ENCODE data around the gene PUS1. TPM values are rescaled to one million over a fixed set of nuclear protein-coding genes. Genes with fewer than 3 reads are reported as not detected.

PUS1 gene
- total RNA-seq, 1 donor from 2014 or later = 28.1 TPM

DNA sequence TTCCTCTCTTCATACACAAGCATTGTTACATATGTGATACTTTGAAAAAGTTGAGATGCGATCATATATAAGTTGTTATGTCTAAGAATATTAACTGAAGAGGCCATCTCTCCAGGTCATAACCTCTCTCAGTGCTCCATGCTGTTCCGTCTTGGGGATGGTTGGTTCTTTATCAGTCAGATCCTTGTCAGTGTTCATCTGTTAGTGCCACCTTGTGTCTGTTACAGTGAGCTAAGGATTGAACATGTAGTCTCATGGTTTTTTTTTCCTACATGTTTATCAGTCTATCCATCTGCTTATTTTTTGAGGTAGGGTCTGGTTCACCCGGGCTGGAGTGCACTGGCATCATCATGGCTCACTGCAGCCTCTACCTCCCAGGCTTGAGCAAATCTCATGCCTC, 51.2 kb downstream of the PUS1 start:
- Mint-ChIP-seq H3K4me3 (ENCODE audit: unreplicated experiment) (no peak overlapping the region), H3K4me1 (ENCODE audit: low read depth, unreplicated experiment) (peaks cover 5% of the 10 kb centered on the region), H3K27ac (ENCODE audit: unreplicated experiment) (no peak overlapping the region), H3K9me3 (ENCODE audit: unreplicated experiment) (peaks cover 1% of the 10 kb centered on the region), H3K27me3 (ENCODE audit: unreplicated experiment) (no peaks in the 10 kb centered on the region), H3K36me3 (ENCODE audit: unreplicated experiment) (no peaks in the 10 kb centered on the region)
- TF ChIP-seq, protein P1, sequence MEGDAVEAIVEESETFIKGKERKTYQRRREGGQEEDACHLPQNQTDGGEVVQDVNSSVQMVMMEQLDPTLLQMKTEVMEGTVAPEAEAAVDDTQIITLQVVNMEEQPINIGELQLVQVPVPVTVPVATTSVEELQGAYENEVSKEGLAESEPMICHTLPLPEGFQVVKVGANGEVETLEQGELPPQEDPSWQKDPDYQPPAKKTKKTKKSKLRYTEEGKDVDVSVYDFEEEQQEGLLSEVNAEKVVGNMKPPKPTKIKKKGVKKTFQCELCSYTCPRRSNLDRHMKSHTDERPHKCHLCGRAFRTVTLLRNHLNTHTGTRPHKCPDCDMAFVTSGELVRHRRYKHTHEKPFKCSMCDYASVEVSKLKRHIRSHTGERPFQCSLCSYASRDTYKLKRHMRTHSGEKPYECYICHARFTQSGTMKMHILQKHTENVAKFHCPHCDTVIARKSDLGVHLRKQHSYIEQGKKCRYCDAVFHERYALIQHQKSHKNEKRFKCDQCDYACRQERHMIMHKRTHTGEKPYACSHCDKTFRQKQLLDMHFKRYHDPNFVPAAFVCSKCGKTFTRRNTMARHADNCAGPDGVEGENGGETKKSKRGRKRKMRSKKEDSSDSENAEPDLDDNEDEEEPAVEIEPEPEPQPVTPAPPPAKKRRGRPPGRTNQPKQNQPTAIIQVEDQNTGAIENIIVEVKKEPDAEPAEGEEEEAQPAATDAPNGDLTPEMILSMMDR (IDR thresholded peaks at IDR 0.05; ENCODE audit: partially characterized antibody, unreplicated experiment) = no peak
- DNase-seq = no peak

DNA sequence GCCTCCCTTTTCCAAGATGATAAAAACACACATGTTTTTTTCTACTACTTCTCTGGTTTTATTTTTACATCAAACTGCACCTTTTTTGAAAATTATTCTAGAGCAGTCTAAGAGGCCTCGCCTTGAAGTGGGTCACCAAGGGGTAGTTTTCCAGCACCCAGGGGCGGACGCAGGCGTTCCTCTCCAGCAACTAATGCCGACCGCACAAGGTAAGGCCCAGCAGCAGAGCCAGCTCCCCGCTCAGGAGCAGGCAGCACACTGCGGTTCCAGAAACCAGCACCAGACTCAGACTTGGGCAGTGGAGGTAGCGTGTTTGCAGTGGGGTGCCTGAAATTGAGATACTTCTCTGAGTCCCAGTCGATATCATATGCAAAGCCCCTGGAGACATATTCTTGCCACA, 52.3 kb downstream of the PUS1 start:
- H3K4me1 Mint-ChIP-seq (ENCODE audit: low read depth, unreplicated experiment) = peaks cover 3% of the 10 kb centered on the region
- H3K36me3 Mint-ChIP-seq (ENCODE audit: unreplicated experiment) = no peaks in the 10 kb centered on the region
- H3K27me3 Mint-ChIP-seq (ENCODE audit: unreplicated experiment) = no peaks in the 10 kb centered on the region
- H3K4me3 Mint-ChIP-seq (ENCODE audit: unreplicated experiment) = no peak overlapping the region
- no peaks in the 10 kb centered on the region for H3K9me3 Mint-ChIP-seq (ENCODE audit: unreplicated experiment)
- no peak for DNase-seq
- no peak overlapping the region for H3K27ac Mint-ChIP-seq (ENCODE audit: unreplicated experiment)
- TF ChIP-seq, protein P1 (IDR thresholded peaks at IDR 0.05; ENCODE audit: partially characterized antibody, unreplicated experiment) = no peak

DNA sequence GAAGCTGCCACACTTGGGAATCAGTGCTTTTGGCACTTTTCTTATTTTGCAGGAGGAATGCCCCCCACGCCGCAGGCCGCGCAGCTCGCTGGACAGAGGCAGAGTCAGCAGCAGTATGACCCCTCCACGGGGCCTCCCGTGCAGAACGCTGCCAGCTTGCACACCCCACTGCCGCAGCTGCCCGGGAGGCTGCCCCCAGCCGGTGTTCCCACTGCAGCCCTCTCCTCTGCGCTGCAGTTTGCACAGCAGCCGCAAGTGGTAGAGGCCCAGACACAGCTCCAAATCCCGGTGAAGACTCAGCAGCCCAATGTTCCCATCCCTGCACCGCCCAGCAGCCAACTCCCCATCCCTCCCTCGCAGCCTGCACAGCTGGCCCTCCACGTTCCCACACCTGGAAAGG, 53.0 kb downstream of the PUS1 start:
- no peak overlapping the region for H3K27ac Mint-ChIP-seq (ENCODE audit: unreplicated experiment)
- no peak for DNase-seq
- TF ChIP-seq, protein P1 (IDR thresholded peaks at IDR 0.05; ENCODE audit: partially characterized antibody, unreplicated experiment) = no peak
- H3K36me3 Mint-ChIP-seq (ENCODE audit: unreplicated experiment) = peaks cover 5% of the 10 kb centered on the region
- H3K9me3 Mint-ChIP-seq (ENCODE audit: unreplicated experiment) = peaks cover 3% of the 10 kb centered on the region
- H3K4me1 Mint-ChIP-seq (ENCODE audit: low read depth, unreplicated experiment) = peaks cover 9% of the 10 kb centered on the region
- no peak overlapping the region for H3K4me3 Mint-ChIP-seq (ENCODE audit: unreplicated experiment)
- peaks cover 1% of the 10 kb centered on the region for H3K27me3 Mint-ChIP-seq (ENCODE audit: unreplicated experiment)

DNA sequence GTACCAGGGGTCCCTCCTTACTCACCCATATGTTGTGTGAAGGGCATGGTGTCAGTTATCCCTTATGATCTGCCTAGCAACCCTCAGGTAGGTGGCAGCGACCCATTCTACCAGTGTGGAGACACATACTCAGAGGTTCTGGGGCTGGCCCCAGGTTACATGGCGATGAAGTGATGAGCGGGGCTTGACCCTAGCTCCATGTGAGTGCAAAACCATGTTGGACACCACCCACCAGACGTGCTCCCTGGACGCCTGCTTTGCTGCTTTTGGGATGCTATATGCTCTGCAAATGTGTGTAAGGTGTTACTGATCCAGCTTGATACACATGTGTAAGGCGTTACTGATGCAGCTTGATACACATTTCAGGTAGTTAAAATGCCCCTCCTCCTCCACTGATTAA, 54.0 kb downstream of the PUS1 start:
- TF ChIP-seq, protein P1 (IDR thresholded peaks at IDR 0.05; ENCODE audit: partially characterized antibody, unreplicated experiment) = no peak
- no peak for DNase-seq
- peaks cover 1% of the 10 kb centered on the region for H3K27me3 Mint-ChIP-seq (ENCODE audit: unreplicated experiment)
- H3K4me3 Mint-ChIP-seq (ENCODE audit: unreplicated experiment) = no peak overlapping the region
- H3K36me3 Mint-ChIP-seq (ENCODE audit: unreplicated experiment) = peaks cover 5% of the 10 kb centered on the region
- H3K27ac Mint-ChIP-seq (ENCODE audit: unreplicated experiment) = no peak overlapping the region
- peaks cover 6% of the 10 kb centered on the region for H3K9me3 Mint-ChIP-seq (ENCODE audit: unreplicated experiment)
- peaks cover 16% of the 10 kb centered on the region for H3K4me1 Mint-ChIP-seq (ENCODE audit: low read depth, unreplicated experiment)

DNA sequence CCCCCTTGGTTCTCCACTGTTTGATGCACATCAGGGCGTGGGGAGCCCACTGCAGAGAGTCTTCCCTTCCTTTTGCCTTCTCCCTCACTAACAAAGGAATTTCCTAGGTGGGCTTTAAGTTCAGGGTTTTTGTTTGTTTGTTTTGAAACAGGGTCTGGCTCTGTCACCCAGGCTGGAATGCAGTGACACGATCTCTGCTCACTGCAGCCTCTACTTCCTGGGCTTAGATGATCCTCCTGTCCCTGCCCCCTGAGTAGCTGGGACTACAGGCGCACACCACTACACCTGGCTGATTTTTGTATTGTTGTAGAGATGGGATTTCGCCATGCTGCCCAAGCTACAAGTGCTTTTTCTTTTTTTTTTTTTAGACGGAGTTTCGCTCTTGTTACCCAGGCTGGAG, 54.5 kb downstream of the PUS1 start:
- DNase-seq = no peak
- H3K36me3 Mint-ChIP-seq (ENCODE audit: unreplicated experiment) = peaks cover 5% of the 10 kb centered on the region
- TF ChIP-seq, protein P1 (IDR thresholded peaks at IDR 0.05; ENCODE audit: partially characterized antibody, unreplicated experiment) = no peak

More for the DNA sequence above, 54.5 kb downstream of the PUS1 start:
- Mint-ChIP-seq H3K27ac (ENCODE audit: unreplicated experiment) (no peak overlapping the region), H3K4me3 (ENCODE audit: unreplicated experiment) (no peak overlapping the region), H3K27me3 (ENCODE audit: unreplicated experiment) (peaks cover 1% of the 10 kb centered on the region), H3K4me1 (ENCODE audit: low read depth, unreplicated experiment) (peaks cover 14% of the 10 kb centered on the region), H3K9me3 (ENCODE audit: unreplicated experiment) (peaks cover 6% of the 10 kb centered on the region)
